HepG2 (cell line): ENCODE measurements around the gene ACACB. TPM values are rescaled to one million over a fixed set of nuclear protein-coding genes. Genes with fewer than 3 reads are reported as not detected.

ENCODE experiments used
- AHR ChIP-seq: IDR thresholded peaks from 2 replicates; pipeline ENCODE4 v1.6.1; 2018; ENCODE audit warnings: missing genetic modification reagents, missing compliant biosample characterization
- ATRX ChIP-seq: sonication (generic); formaldehyde crosslinking; IDR thresholded peaks from 2 replicates; pipeline ENCODE4 v1.4.0; 2020; ENCODE audit warnings: missing genetic modification reagents, borderline replicate concordance
- CAMTA2 ChIP-seq: sonication (generic); formaldehyde crosslinking; IDR thresholded peaks from 2 replicates; pipeline ENCODE4 v1.4.0; 2020; ENCODE audit warnings: mild to moderate bottlenecking, missing genetic modification reagents, borderline replicate concordance
- CENPBD1 ChIP-seq: sonication (generic); formaldehyde crosslinking; IDR thresholded peaks from 2 replicates; pipeline ENCODE4 v1.8.0; 2022; ENCODE audit warnings: missing genetic modification reagents, low read depth, mild to moderate bottlenecking, borderline replicate concordance
- DBP ChIP-seq: sonication (generic); formaldehyde crosslinking; IDR thresholded peaks from 2 replicates; pipeline ENCODE4 v1.4.0; 2020; ENCODE audit warnings: missing genetic modification reagents; ENCODE audit errors: not compliant biosample characterization
- HMGXB3 ChIP-seq: sonication (generic); formaldehyde crosslinking; IDR thresholded peaks from 2 replicates; pipeline ENCODE4 v1.4.0; 2020; ENCODE audit warnings: missing genetic modification reagents, borderline replicate concordance
- JUN ChIP-seq: sonication (generic); formaldehyde crosslinking; IDR thresholded peaks from 2 replicates; pipeline ENCODE4 v1.4.0; 2020; ENCODE audit warnings: mild to moderate bottlenecking, missing genetic modification reagents
- LBX2 ChIP-seq: sonication (generic); formaldehyde crosslinking; IDR thresholded peaks from 2 replicates; pipeline ENCODE4 v1.5.0; 2020; ENCODE audit warnings: missing genetic modification reagents, mild to moderate bottlenecking, borderline replicate concordance
- MAFF ChIP-seq: IDR thresholded peaks from 2 replicates; pipeline ENCODE4 v1.6.1; 2011; ENCODE audit warnings: low read depth, low read length, improper control_type of control experiment
- MED1 ChIP-seq: sonication (generic); formaldehyde crosslinking; IDR thresholded peaks from 2 replicates; pipeline ENCODE4 v1.4.0; 2020; ENCODE audit warnings: missing genetic modification reagents
- MEIS1 ChIP-seq: sonication (generic); formaldehyde crosslinking; IDR thresholded peaks from 2 replicates; pipeline ENCODE4 v1.9.0; 2021; ENCODE audit warnings: mild to moderate bottlenecking, missing genetic modification reagents, moderate library complexity, borderline replicate concordance
- MEIS2 ChIP-seq: sonication (generic); formaldehyde crosslinking; IDR thresholded peaks from 2 replicates; pipeline ENCODE4 v1.9.0; 2021; ENCODE audit warnings: mild to moderate bottlenecking, missing genetic modification reagents
- MIER3 ChIP-seq: IDR thresholded peaks from 2 replicates; pipeline ENCODE4 v1.6.1; 2016; ENCODE audit warnings: missing compliant biosample characterization, borderline replicate concordance
- SMARCE1 ChIP-seq: fragments of 450-650 bp; IDR thresholded peaks from 2 replicates; pipeline ENCODE4 v1.6.1; 2017; ENCODE audit warnings: borderline replicate concordance
- SNAPC5 ChIP-seq: sonication (generic); formaldehyde crosslinking; IDR thresholded peaks from 2 replicates; pipeline ENCODE4 v1.8.1; 2023; ENCODE audit warnings: mild to moderate bottlenecking, missing genetic modification reagents, borderline replicate concordance
- THAP11 ChIP-seq: IDR thresholded peaks from 2 replicates; pipeline ENCODE4 v1.6.1; 2016; ENCODE audit warnings: missing biosample characterization, missing genetic modification reagents
- TOE1 ChIP-seq: sonication (generic); formaldehyde crosslinking; IDR thresholded peaks from 2 replicates; pipeline ENCODE4 v1.4.0; 2020; ENCODE audit warnings: mild to moderate bottlenecking, missing genetic modification reagents
- ZMYM2 ChIP-seq: sonication (generic); formaldehyde crosslinking; IDR thresholded peaks from 2 replicates; pipeline ENCODE4 v1.8.0; 2022; ENCODE audit warnings: mild to moderate bottlenecking, missing genetic modification reagents
- ZMYM3 ChIP-seq: sonication (generic); formaldehyde crosslinking; IDR thresholded peaks from 2 replicates; pipeline ENCODE4 v1.5.1; 2020; ENCODE audit warnings: mild to moderate bottlenecking, missing genetic modification reagents
- ZNF235 ChIP-seq: sonication (generic); formaldehyde crosslinking; IDR thresholded peaks from 2 replicates; pipeline ENCODE4 v1.8.1; 2023; ENCODE audit warnings: mild to moderate bottlenecking, missing genetic modification reagents, borderline replicate concordance
- ZNF30 ChIP-seq: sonication (generic); formaldehyde crosslinking; IDR thresholded peaks from 2 replicates; pipeline ENCODE4 v1.5.0; 2020; ENCODE audit warnings: mild to moderate bottlenecking, missing genetic modification reagents
- ZNF446 ChIP-seq: sonication (generic); formaldehyde crosslinking; IDR thresholded peaks from 2 replicates; pipeline ENCODE4 v1.5.0; 2020; ENCODE audit warnings: mild to moderate bottlenecking, missing genetic modification reagents
- ZNF552 ChIP-seq: sonication (generic); formaldehyde crosslinking; IDR thresholded peaks from 2 replicates; pipeline ENCODE4 v1.9.0; 2022; ENCODE audit warnings: missing genetic modification reagents, mild to moderate bottlenecking, borderline replicate concordance
- ZNF556 ChIP-seq: sonication (generic); formaldehyde crosslinking; IDR thresholded peaks from 2 replicates; pipeline ENCODE4 v1.4.0; 2020; ENCODE audit warnings: mild to moderate bottlenecking, missing genetic modification reagents, borderline replicate concordance
- ZNF670 ChIP-seq: sonication (generic); formaldehyde crosslinking; IDR thresholded peaks from 2 replicates; pipeline ENCODE4 v1.8.0; 2022; ENCODE audit warnings: mild to moderate bottlenecking, missing genetic modification reagents, borderline replicate concordance
- ZSCAN9 ChIP-seq: IDR thresholded peaks from 2 replicates; pipeline ENCODE4 v1.6.1; 2016; ENCODE audit warnings: borderline replicate concordance
- polyA plus RNA-seq, 8 experiments: library from polyadenylated mRNA; depleted of rRNA in 3 of 8; stranded (reverse) in 7 of 8; unstranded in 1 of 8; fragments of >200 nt; fragmentation: Illumina TruSeq in 4 of 8; extraction: Trizol in 4 of 8; gene quantifications; 2 replicates each; pipeline versions ENCODE4 v1.2.1 to v1.2.3, GENCODE V29; 2011 to 2016; ENCODE audit warnings: low read depth in 4 of 8, missing spikeins in 1 of 8, mixed read lengths in 1 of 8; ENCODE audit not compliant: insufficient read depth in 1 of 8
- total RNA-seq, 5 experiments: library from RNA; depleted of rRNA; stranded (reverse); fragments of >200 nt; fragmentation: Illumina TruSeq; extraction: Trizol; gene quantifications; 2 replicates each; pipeline ENCODE4 v1.2.3, GENCODE V29; 2016; ENCODE audit warnings: low read depth in 1 of 5

The ACACB gene
- total and polyA plus RNA-seq, 2 of the 13 experiments (the other 11 are each of a cell fraction or from before 2014, with no cell fraction given): 6.2 to 8.6 TPM

- no peak for TF ChIP-seq HMGXB3
- TF ChIP-seq DBP: no peak
- TF ChIP-seq ATRX (CRISPR knock-in tag): no peak
- TF ChIP-seq AHR (CRISPR knock-in tag): peak; percentile 83; the same call in 1 of the 2 replicates
- no peak for TF ChIP-seq ZNF235 (CRISPR knock-in tag)
- TF ChIP-seq ZNF670: 0 out of 2 replicates have a peak, but pooled peaks have one; percentile 30
- no peak for TF ChIP-seq ZNF446 (CRISPR knock-in tag)
- TF ChIP-seq ZMYM2 (CRISPR knock-in tag): no peak
- no peak; the same call in 1 of the 2 replicates for TF ChIP-seq MIER3 (CRISPR knock-in tag)
- peak; percentile 59; the same call in 1 of the 2 replicates for TF ChIP-seq ZNF556 (CRISPR knock-in tag)
- TF ChIP-seq THAP11 (CRISPR knock-in tag): peak; percentile 61
- TF ChIP-seq LBX2 (CRISPR knock-in tag): no peak
- TF ChIP-seq SNAPC5 (CRISPR knock-in tag): no peak
- no peak for TF ChIP-seq ZNF30 (CRISPR knock-in tag)
- 0 out of 2 replicates have a peak, but pooled peaks have one; percentile 67 for TF ChIP-seq ZNF552 (CRISPR knock-in tag)
- no peak for TF ChIP-seq CAMTA2 (CRISPR knock-in tag)
- TF ChIP-seq TOE1 (CRISPR knock-in tag): no peak
- TF ChIP-seq ZSCAN9 (CRISPR knock-in tag): peak; percentile 69; the same call in 1 of the 2 replicates
- no peak for TF ChIP-seq MEIS2 (CRISPR knock-in tag)
- TF ChIP-seq JUN (CRISPR knock-in tag): no peak
- TF ChIP-seq MAFF: no peak
- 0 out of 2 replicates have a peak, but pooled peaks have one; percentile 46 for TF ChIP-seq MEIS1 (CRISPR knock-in tag)
- no peak for TF ChIP-seq CENPBD1 (CRISPR knock-in tag)
- TF ChIP-seq MED1: peak; percentile 35; the same call in 1 of the 2 replicates
- TF ChIP-seq ZMYM3: peak; percentile 69; the same call in 1 of the 2 replicates
- TF ChIP-seq SMARCE1: no peak
Measured at GRCh38 chr12:109110988-109111495, 5.3 kb upstream of the ACACB start (continued).
